Retinal pigment epithelial cell (primary cell): ENCODE data around the gene LGALS3BP.
"Not testable (repeated sequence)": the region's sequence is repeated elsewhere in the genome, so short reads cannot be mapped to it uniquely, and the experiment has no call there.

ENCODE experiments used
- DNase-seq: peaks from one replicate; pipeline ENCODE4 v3.0.0-alpha.2; 2010; ENCODE audit warnings: low read depth
- H3K4me3 ChIP-seq: 2 replicates; pipeline ENCODE4 v1.5.1; 2011; ENCODE audit warnings: mild to moderate bottlenecking, low read length, control low read depth, moderate library complexity
- TF ChIP-seq, protein P1 (sequence below): conservative IDR thresholded peaks from 2 replicates; pipeline ENCODE4 v1.5.1; 2011; ENCODE audit warnings: low read depth, low read length, control low read depth, inconsistent platforms

Gene LGALS3BP

DNA sequence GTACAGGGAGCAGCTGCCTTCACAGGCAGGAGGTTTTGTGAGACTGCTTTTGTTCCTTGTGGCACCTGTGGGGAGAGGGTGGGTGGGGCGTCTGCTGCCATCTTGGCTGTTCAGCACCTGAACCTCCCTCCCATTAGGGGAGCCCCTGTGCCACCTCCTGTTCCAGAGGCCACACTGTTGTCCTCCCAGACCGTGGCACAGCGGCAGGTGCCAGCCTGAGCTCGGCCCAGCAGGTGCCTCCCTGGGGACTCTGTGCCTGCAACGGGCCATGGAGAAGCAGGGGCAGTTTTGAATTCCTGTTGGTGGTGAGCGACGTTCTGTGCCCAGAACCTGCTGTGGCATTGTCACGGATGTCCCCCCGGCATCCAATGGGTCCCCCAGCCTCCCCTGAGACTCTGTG lies 9.9 kb downstream of the LGALS3BP start:
- H3K4me3 ChIP-seq = no peak overlapping the region
- DNase-seq = no peak
- TF ChIP-seq, protein P1, sequence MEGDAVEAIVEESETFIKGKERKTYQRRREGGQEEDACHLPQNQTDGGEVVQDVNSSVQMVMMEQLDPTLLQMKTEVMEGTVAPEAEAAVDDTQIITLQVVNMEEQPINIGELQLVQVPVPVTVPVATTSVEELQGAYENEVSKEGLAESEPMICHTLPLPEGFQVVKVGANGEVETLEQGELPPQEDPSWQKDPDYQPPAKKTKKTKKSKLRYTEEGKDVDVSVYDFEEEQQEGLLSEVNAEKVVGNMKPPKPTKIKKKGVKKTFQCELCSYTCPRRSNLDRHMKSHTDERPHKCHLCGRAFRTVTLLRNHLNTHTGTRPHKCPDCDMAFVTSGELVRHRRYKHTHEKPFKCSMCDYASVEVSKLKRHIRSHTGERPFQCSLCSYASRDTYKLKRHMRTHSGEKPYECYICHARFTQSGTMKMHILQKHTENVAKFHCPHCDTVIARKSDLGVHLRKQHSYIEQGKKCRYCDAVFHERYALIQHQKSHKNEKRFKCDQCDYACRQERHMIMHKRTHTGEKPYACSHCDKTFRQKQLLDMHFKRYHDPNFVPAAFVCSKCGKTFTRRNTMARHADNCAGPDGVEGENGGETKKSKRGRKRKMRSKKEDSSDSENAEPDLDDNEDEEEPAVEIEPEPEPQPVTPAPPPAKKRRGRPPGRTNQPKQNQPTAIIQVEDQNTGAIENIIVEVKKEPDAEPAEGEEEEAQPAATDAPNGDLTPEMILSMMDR = no peak

DNA sequence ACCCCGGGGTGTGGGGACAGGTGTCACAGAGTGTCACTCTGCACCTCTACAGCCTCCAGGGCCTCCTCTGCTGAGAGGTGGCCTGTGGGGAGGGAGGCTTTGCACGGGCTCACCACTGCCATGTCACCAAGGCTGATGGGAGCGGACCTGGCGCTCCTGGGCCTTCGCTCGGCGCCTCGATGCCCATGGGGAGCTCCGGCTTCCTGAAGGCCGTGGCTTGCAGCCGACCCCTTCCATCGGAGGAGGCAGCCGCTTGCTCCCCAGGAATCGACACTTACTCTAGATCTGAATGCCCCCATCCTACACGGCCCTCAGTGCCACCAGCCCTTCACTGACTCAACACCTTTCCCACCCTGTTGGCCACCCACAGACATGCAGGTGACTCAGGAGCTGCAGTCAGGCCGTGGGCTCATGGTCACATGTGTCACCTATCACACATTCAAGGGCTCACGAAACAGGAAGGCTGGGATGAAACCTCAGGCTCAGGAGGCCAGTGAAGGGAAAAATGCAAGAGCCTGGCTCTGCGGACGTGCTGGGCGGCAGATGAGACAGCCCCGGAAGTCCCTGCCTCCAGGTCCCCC lies 11.9 kb downstream of the LGALS3BP start:
- TF ChIP-seq, protein P1 = no peak
- no peak overlapping the region for H3K4me3 ChIP-seq
- DNase-seq = no peak

DNA sequence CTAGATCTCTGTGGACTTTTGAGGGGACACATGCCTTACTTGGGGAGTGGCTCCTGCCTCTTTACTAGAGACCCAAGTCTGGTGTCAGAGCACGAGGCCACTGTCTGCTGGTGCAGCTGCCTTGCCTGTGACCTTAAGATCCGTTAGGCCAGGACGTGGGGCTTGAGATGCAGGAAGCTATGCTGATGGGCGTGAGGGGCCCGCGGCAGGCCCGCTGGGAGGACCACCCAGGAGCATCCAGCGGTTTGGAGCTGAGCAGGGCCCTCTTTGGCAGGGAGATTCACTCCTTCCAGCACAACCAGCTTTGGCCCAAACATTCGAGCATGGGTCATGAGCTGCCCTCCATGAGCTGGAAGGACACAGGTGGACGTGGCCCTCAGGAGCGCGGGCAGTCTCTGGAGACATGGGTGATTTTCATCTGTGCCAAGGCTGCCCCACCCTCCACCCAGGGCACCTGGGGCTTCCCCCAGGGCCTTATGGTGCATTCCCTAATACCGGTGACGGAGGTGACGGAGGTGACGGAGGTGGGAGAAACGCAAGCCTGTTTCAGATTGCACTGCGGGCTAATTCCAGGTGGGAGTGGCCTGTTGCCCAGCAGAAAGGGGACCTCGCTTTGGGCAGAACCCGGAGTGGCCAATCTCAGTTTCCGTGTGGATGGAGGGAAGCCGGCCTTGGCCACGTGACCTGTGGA lies 12.7 kb downstream of the LGALS3BP start:
- H3K4me3 ChIP-seq = no peak overlapping the region
- TF ChIP-seq, protein P1 = no peak
- no peak for DNase-seq

DNA sequence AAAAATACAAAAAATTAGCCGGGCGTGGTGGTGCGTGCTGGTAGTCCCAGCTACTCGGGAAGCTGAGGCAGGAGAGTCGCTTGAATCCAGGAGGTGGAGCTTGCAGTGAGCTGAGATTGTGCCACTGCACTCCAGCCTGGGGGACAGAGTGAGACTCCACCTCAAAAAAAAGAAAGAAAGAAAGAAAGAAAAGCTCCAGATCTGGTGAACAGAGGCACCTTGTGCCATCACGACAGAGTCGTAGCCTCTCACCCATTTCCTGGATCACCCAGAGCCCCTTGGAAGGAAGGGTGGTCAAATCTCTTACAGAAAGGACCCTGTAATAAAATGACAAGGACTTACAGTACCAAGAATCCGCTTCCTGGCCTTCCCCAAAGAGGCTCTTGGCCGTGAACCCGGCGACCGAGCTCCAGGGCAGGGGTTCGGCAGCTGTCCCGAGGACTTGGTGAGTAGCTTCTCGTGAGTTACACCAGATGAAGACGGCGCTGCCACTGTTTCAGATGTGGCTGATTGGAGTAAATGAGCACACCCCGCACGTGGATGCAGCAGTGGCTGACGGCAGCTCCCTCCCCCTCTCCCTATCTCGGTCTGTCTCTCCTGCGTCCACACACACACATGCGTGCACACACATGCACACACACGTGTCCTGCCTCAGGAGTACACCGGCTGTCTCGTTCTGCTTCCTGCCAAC lies 13.5 kb downstream of the LGALS3BP start:
- no peak overlapping the region for H3K4me3 ChIP-seq
- no peak for DNase-seq
- TF ChIP-seq, protein P1 = no peak

DNA sequence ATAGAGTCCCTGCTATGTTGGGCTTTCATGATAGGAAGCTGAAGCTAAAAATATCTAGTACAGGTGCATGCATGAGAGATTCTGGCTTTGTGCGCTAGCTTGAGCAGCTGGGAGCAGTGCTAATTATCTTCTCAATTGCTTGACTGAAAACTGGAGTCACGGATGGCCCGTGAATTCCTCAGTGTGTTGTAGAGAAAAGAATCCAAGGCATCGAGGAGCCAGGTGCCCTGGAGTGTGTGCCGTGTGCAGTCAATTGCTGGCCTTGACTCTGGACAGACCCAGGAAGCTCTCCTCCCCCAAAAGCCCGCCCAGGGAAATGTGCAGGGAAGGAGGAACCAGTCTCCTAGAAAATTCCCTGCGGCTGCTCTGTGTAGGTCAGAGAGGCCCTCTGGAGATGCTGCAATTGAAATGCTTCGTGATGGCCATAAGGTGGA lies 14.2 kb downstream of the LGALS3BP start:
- no peak for DNase-seq
- no peak overlapping the region for H3K4me3 ChIP-seq
- TF ChIP-seq, protein P1 = peak; percentile 1

DNA sequence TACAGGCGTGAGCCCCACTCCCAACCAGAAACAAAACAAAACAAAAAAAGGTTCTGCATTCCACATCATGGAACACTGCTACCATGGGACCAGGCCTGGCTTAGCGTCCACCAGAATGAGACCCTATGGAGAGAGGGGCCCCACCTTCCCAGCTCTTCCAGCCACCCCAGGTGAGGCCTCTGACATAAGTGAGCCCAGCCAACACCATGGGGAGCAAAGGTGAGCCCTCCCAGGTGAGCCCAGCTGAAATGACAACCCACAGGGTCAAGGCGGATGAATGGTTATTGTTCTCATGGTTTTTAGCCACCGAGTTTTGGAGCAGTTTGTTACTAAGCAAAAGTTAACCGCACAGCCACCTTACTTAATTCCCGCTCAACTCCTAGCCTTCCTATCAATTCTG lies 16.3 kb downstream of the LGALS3BP start:
- DNase-seq = no peak
- H3K4me3 ChIP-seq = no peak overlapping the region
- TF ChIP-seq, protein P1 = no peak

DNA sequence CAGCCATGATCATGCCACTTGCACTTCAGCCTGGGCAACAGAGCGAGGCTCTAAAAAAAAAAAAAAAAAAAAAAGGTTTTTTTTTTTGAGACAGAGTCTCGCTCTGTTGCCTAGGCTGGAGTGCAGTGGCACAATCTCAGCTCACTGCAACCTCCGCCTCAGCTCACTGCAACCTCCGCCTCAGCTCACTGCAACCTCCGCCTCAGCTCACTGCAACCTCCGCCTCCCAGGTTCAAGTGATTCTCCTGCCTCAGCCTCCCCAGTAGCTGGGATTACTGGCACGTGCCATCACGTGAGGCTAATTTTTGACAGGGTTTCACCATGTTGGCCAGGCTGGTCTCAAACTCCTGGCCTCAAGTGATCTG lies 16.8 kb downstream of the LGALS3BP start:
- H3K4me3 ChIP-seq, DNase-seq: not testable (repeated sequence)
